GM21576 (cell line): Measurements from ENCODE around the gene CD163L1.
"Not testable (repeated sequence)": the region's sequence is repeated elsewhere in the genome, so short reads cannot be mapped to it uniquely, and the experiment has no call there.

ENCODE experiments used
- ATAC-seq: cut with Tn5 transposase; IDR thresholded peaks from one replicate; pipeline ENCODE4 v1.9.1; 2021; ENCODE audit warnings: mild to moderate bottlenecking, moderate library complexity; ENCODE audit not compliant: unreplicated experiment

Gene CD163L1

DNA sequence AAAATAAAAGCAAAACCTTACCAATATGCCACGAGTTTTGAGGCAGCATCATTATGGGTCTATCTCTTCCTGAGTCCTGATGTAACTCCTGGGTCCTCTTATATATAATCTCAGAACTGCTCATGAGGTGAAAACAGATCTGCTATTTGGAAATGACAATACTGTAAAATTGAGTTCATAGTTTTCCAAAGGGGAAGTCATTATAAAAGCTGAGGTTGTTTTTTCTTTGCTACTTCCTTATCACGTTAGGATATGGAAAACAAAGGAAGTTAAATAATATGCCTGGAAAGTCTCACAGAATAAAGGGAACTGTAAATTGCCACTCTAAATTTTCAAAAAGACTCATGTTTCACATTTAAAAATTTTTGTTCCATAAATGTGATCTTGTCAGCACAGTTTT, at the start of gene CD163L1:
Gene CD163L1 (minus strand): TSS at position 78 of the 400 bp plus-strand sequence. CDS start 26 bp downstream, at position 52.
- ATAC-seq: no peak

DNA sequence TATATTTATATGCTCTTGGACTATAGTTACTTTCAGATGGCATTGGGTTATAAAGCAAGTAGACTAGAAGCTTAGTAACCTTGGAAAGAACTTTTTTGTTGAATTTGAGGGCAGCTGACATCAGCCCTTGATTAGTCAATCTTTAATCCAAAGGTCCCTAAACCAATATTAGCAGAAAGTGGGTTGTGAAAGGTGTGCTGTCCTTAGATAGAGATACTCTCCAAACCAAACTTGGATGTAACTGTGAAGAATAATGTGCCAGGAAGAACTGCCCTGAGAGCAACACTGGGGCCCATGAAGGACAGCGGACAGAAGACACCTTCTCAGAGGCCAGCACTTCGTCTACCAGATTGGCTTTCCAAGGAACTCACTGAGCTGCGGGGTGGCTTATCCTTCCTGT, 49.1 kb upstream of the CD163L1 start:
- no peak for ATAC-seq

DNA sequence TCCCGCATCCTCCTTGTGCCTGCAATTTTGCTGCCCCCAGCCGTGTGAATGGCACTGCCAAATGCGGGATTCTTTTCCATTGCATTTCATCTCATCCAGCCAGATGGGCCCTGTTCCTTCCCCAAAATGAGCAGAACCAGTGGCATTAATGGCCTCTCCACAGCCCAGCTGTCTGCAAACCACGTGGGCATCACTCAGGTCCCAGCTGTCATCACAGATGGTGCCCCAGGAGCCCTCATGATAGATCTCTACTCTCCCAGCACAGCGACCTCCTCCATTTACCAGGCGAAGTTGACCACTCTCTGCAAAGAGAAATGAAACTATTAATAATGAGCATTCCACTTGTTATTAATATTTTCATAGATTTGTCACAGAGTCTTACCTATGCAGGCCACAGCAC, 42.6 kb upstream of the CD163L1 start:
- no peak for ATAC-seq

DNA sequence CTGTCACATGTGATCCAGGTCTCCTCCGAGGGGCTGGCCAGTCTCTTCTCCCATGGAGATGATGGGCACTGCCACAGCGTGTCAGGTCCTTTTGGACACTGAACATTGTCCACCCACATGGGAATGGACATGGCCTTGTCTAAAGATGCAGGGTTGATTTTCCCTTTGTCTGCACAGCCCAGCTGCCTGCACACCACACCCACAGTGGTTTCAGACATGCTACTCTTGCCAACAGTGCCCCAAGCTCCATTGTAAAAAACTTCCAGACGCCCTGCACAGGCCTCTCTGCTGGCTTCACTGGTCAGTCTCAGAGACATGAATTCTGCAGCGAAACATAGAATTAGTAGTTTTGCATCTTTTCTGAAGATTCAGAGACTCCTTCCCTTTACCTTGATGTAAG, 41.1 kb upstream of the CD163L1 start:
- ATAC-seq: no peak

DNA sequence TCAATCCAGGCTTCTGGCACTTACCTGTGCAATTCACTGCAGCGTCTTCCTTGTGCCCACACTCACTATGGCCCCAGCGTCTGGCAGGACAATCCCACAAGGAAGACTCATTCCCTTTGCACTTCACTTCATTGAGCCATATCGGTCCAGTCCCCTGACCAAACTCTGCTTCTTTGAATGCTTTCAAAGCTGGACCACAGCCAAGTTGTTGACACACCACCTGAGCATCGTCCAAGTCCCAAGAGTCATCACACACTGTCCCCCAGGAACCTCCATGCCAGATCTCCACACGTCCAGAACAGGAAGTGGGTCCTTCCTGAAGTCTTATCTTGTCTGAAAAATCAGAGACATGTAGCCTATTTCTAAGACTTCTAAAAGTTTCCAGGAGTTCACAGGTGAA, 39.4 kb upstream of the CD163L1 start:
- no peak for ATAC-seq

DNA sequence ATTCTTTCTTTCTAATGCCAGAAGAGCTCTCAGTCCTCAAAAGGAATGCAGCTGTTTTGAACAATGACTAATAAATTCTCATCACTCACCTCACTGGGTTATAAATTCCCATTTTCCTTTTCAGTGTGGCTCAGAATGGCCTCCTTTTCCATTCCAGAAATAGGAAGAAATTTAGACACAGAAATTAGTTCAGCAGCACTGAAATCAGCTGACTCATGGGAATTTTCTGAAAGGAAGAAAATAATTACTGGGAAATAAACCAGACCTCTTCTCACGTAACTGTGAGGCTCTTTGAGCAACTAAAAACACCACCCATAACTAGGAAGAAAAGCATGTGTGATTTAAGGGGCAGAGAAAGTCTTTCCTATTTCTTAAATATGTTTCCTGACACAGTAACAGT, 35.8 kb upstream of the CD163L1 start:
- no peak for ATAC-seq

DNA sequence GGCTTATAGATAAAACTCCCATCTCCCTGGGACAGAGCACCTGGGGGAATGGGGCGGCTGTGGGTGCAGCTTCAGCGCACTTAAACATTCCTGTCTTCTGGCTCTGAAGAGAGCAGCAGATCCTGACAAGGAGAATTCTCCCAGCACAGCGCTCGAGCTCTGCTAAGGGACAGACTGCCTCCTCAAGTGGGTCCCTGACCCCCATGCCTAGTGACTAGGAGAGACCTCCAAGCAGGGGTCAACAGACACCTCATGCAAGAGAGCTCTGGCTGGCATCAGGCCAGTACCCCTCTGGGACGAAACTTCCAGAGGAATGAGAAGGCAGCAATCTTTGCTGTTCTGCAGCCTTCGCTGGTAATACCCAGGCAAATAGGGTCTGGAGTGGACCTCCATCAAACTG, 28.1 kb upstream of the CD163L1 start:
- no peak for ATAC-seq

DNA sequence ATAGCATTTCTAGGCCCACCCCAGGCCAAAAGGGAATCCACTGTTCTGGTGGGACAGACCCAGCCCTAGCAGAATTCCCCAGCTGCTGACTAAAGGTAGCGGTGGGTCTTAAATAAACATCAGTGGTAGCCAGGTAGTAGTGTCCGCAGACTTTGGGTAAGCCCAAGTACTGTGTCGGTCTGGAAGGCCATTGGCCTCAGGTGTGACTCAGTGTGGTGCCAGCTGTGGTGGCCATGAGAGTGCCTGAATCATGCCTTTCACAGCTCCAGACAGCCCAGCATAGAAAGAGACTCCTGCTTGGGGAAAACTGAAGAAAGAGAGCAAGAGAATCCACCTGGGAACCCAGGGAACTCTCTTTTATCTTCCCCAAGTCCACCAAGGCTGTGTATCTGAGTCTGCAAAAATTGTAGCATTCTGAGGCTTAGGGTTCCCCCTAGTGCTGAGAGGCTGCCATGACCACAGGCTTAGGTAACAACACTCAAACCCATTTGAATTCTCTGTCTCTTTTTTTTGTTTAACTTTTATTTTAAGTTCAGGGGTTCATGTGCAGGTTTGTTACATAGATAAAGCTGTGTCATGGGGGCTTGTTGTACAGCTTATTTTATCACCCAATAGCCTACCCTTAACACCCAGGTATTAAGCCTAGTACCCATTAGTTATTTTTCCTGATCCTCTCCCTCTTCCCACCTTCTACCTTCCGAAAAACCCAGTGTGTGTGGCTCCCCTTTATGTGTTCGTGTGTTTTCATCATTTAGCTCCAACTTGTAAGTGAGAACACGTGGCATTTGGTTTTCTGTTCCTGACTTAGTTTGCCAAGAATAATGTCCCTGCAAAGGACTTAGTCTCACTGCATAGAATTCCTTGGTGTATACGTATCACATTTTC, 16.7 kb upstream of the CD163L1 start:
- ATAC-seq: peak; percentile 52

DNA sequence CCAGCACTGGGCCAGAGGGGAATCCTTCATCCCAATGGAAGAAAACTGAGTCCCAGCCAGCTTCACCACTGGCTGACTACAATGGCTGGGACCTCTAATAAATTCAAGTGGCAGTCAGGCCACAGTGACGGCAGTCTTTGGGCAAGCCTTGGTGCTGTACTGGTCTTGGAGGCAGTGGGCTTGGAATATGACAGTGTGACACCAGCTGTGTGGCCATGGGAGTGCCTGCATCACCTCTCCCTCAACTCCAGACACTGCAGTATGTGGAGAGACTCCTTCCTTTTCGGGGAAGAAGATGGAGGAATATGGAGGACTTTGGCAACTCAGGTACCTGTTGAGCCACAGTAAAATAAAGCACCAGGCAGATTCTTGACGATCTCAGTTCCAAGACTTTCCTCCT, 16.0 kb upstream of the CD163L1 start:
- ATAC-seq: no peak

DNA sequence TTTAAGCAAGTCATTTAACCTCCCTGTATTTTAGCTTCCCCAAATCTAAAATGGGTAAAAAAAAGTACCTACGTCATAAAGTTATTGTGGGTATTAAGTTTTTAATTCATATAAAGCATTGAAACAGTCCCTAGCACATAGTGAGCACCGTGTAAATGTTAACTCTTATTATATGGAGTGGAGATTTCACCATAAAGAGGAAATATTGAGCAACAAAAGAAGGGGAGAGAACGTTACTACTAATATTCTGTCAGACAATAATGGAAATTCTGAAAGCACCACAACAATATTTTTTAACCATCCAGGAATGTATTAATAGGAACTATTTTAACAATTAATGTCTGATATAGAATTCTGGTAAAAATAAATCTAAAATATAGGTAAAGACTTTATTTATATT, 7.8 kb upstream of the CD163L1 start:
- no peak for ATAC-seq

DNA sequence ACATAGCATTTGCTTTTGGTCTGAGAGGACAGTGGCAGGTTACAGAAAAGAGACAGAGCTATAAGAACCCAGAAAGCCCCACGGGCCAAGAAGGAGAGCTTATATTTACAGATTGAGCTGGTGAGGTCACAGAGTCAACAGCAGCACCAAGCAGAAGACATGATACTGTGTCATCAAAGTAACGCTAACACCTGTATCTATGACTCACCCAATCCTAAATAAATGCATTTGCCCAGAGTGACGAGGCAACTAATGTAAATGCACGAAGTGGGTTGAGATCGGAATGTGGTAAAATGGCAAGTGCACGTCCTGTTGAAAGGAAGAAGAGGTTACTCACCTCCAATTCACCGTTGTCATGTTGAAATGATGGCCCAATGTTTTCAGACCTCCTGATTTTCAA, 6.7 kb upstream of the CD163L1 start:
- ATAC-seq: no peak

DNA sequence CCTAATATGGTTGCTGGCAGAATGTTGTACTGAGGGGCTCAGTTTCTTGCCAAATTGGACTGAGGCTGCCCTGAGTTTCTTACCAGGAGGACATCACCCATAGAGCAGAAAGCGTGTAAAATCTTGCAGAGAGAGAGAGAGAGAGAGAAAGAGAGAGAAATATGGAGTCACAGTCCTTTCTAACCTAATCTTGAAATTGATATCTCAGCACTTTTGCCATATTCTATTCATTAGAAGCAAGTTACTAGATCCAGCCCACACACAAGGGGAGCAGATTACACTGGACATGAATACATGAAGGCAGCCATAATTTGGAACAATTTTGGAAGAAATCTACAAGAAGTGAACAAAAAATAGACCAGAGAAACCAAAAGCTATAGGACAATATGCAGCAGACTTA, 4.1 kb upstream of the CD163L1 start:
- no peak for ATAC-seq

DNA sequence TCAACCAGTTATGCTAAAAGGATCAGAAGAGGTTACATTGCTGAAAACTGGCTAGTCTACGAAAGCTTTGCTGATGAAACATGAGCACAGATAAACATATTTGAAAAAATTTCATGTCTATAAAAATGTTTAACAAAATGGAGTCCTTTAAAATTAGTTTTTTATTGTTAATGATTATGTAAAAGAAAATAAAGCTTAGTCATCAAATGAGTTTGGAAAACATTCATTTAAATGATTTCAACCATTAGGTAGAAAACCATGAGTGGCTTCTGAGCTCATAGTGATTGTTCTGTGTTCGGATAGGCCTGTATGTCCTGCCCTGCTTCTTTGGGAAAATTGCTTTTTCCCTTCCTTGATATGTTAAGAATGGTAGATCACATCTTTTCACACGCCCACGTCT, 584 bp upstream of the CD163L1 start:
- ATAC-seq: no peak

DNA sequence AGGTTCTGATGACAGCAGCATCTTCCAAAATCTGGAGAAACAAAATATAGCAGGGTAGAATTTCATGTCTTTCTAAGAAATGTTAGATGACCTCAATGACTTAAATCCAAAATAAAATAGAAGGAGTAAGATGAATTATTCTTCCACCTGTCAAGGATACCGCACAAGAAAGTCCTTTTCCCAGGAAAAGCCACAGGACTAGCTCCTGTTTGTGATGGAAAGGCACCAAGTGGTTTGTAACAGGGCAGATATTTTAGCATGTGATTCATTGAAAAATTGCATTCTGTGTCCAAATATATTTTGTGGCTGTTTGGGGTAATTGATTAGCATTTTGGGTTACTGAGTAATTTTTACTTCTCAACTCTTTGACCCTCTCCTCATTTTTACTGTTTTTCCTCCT, 2.7 kb downstream of the CD163L1 start:
- ATAC-seq: no peak

DNA sequence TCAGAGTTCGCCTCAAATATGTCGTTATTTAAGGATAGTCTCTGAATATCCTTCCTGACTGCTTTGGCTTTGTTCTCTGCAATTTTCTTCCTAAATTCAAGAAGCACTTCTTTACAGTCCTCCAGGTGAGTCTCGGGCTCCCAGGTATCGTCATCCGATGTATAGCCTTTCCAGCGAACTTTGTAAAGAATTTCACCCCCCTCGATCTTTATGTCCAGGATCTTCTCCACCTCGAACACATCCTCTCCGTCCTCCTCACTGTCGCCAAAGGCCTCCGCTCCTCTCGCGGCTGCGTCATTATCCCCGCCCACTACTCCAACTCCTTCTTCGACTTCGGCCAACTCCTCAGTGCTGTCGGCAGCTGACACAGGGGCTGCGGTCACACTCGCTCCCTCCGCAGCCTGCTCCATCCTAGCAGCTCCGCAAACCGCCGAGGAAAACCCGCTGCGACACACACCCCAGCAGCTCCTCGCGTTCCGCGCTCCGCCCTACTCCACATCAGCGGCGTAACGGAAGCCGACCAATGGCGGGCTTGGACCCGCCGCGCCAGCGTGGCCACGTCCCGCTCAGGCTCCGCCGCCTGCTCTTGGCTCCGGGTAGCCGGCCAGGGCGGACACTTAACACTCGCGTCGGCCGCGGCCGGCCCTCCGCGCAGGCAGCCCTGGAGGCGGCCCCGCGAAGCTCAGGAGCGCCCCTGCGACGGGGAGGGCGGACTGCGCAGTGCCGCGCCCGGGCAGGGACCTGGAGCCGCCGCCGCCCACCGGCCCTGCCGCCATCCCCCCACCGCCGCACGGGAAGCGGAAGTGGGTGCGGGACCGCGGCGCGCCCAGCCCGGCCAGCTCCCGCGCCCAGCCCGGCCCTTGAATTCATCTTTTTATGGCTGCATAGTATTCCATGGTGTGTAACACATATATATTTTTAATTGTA, 4.1 kb downstream of the CD163L1 start:
- ATAC-seq: no peak

DNA sequence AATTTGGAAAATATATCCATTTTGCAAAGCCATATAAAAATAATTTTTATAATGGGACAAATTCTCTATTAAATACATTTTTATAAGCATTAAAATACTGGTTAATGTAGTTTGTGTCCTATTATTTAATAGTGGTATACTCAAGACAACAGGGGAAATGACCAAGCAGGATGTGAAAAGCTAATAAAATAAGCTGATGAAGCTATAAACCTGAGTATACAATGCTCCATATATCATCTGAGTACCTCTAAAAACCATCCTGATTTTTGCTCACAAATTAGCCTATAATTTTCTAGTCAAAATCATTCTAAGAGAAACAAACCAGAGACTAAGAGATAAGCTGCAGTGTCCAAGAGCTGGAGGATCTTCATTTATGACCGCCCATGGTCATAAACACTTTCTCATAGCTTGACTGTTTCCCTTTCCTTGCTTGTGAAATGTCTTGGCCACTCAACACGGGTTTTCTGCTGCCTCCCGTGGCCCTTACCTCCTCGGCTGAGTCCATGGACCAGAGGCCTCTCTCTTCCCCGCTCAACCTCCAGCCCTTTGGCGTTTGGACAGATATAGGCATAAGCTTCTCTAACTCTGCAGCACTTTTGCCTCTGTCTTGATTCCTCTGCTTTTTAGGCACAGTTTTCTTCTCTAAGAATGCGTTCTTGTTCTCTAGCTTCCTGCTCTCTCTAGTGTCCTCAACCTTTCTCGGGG, 5.5 kb downstream of the CD163L1 start:
- not testable (repeated sequence) for ATAC-seq

DNA sequence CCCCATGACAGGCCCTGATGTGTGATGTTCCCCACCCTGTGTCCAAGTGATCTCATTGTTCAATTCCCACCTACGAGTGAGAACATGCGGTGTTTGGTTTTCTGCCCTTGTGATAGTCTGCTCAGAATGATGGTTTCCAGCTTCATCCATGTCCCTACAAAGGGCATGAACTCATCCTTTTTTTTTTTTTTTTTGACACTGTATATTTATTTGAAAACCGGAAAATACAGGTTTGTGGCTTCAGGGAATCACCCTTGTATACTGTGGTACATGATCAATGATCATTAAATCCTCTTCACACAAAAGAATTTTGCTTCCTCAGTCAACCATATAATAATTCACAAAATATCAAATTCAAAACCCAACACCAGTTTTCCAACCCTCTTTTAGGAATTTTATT, 6.5 kb downstream of the CD163L1 start:
- ATAC-seq: not testable (repeated sequence)

DNA sequence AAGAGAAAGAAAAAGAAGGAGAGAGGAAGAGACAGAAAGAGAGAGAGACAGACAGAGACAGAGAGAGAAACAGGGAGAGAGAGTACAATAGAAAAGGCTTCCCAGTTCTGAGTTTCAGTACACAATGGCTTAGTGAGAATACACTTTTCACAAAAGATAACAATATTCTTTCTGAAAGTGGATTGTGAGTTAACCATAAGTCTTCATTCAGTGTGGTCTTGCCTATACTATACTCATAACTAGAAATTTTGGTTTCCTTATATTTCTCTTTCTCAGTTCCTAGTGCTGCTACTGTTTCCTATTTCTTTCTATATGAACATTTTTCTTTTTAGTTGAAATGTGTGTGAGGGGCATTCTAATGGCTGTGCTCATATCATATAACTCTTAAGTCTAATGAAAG, 9.3 kb downstream of the CD163L1 start:
- no peak for ATAC-seq

DNA sequence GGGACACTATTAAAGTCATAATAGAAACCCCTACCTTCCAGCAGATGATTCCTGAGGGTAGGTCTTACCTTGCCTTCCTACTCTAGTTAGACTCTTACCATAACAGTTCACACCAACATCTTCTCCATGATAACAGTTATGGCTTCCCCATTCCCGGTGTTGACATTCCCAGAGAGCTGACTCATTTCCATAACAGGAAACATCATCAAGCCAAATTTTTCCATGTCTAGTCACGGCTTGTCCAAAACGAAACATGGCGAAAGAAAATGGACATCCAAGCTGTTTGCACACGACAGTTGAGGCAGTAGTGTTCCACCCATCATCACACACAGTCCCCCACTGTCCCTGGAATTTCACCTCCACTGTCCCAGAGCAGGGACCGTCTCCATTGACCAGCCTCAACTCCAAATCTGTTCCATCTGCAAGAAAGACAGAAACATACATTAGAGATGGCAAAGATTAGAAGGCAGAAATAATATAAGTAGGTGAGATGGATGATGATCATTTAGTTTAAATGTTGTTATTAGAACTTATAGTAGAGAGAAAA, 10.6 kb downstream of the CD163L1 start:
- ATAC-seq: no peak

DNA sequence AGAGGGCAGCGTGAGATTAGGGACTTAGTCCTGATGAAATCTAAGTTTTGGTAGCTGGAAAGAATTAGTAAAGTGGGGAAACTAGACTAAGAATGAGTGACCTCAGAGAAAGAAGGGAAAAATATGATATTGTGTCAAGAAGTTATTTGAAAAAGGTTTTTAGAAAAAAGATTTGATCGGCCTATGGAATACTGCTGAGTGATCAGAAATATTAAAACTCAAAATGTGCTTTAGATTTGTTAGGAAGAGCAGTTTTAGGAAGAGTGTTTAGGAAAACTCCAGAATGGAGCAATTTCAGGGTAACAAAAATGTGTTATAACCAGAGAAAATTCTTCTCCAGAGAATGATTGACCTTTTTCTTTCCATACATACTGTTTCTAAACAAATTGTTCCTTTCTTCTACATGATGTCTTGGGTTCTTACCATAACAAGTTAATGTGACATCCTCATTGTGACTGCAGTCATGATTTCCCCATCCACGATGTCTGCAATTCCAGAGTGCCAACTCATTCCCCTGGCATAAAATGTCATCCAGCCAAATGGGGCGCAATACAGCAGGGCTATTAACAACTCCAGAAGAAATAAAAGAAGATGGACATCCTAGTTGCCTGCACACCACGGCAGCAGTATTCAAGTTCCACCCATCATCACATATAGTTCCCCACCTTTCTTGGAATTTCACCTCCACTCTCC, 11.8 kb downstream of the CD163L1 start:
- no peak for ATAC-seq
